22Rv1 (cell line): ENCODE results near the gene NBAS.

ENCODE experiments used
- H3K27ac ChIP-seq: fragments of 450-650 bp; 2 replicates; pipeline ENCODE4 v1.5.1; 2017
- CTCF ChIP-seq: fragments of 450-650 bp; IDR thresholded peaks from 2 replicates; pipeline ENCODE4 v1.5.1; 2017; ENCODE audit warnings: mild to moderate bottlenecking
- ZFX ChIP-seq: fragments of 450-650 bp; IDR thresholded peaks from 2 replicates; pipeline ENCODE4 v1.6.1; 2017; ENCODE audit warnings: antibody characterized with exemption, borderline replicate concordance

The NBAS gene

GRCh38 chr2:15538792-15539191 is 22.3 kb downstream of the NBAS start:
- TF ChIP-seq CTCF (no peak), ZFX (no peak)
- no peak overlapping the region for H3K27ac ChIP-seq

GRCh38 chr2:15533860-15534480 is 27.2 kb downstream of the NBAS start:
- no peak overlapping the region for H3K27ac ChIP-seq
- TF ChIP-seq CTCF (no peak), ZFX (no peak)

DNA sequence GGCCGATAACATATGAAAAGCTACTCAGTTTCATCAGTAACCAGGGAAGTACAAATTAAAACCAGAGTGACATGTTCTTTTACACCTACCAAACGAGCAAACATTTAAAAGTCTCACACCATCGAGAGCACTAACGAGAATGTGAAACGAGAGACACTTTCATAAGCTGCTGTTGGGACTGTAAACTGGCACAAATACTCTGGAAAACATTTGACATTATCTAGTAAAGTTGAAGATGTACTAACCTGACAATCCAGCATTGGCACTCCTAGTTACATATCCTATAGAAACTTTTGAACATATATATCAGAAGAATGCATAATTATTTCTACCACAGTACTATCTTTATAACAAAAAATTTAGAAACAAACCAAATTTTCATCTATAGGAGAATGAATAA is 28.1 kb downstream of the NBAS start:
- H3K27ac ChIP-seq = no peak overlapping the region
- TF ChIP-seq ZFX (no peak), CTCF (no peak)

DNA sequence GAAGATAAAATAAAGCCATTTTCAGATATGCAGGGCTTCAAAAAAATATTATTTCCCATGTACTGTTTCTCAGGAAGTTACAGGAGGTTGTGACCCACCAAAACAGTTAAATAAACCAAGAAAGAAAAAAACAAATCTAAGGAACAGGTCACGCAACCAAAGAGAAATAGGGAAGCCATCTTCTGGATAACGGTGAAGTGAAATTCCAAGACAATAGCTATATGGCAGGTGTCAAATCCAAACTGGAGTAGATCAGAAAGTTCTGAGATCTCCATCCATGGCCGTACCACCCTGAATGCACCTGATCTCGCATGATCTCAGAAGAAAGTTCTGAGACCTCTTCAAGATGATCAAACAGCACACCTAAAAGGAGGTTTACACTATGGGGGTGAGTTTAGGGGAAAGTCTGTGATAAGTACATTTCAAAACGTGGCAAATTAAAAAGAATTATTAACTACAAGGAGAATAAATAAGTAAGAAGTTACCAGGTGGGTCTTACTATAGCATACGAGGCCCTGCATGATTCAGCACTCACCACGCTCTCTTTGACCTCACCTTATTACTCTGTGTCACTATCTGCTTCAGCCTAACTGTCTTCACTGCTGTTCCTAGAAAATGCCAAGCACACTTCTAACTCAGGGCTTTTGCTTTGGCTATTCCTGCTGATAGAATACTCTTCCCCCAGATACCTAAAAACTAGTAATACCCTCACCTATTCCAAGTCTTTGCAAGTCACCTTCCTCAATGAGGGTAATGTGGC is 29.9 kb downstream of the NBAS start:
- no peak overlapping the region for H3K27ac ChIP-seq
- TF ChIP-seq CTCF = no peak
- no peak for TF ChIP-seq ZFX

DNA sequence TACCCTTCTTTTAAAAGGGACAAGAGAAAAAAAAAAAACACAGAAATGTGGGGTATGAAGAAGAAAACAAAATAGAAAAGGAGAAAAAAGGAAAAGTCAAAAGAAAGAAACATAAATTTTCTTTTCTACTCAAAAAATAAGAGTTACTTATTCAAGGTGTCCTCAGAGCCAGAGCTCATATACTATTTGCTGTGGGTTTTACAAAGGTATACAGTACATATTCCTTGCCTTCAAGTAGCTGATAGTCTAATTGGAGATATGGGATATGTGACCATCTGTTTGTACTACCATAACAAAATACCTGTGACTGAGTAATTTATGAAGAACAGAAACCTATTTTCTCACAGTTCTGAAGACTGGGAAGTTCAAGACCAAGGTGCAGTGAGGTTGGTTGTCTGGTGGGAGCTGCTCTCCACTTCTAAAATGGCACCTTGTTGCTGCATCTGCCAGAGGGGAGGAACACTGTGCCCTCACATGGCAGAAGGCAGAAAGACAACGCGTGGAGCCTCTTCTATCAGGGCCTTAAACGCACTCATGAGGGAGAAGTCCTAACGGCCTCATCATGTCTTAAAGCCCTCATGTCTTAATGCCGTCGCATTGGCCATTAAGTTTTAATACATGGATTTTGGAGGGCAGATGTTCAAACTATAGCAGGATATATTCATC is 33.9 kb downstream of the NBAS start:
- TF ChIP-seq ZFX (no peak), CTCF (no peak)
- no peak overlapping the region for H3K27ac ChIP-seq

GRCh38 chr2:15521641-15522181 is 39.4 kb downstream of the NBAS start:
- TF ChIP-seq ZFX (no peak), CTCF (no peak)
- H3K27ac ChIP-seq = no peak overlapping the region
